Muscle of leg (tissue), 11 donors: ENCODE results near the gene HDDC2. TPM values are rescaled to one million over a fixed set of nuclear protein-coding genes. Genes with fewer than 3 reads are reported as not detected.

Experiments
- DNase-seq: peaks from one replicate; pipeline ENCODE4 v3.0.0; 2013
- H3K27ac ChIP-seq: one replicate; pipeline ENCODE4 v1.5.1; 2013; ENCODE audit warnings: mild to moderate bottlenecking, low read length, control low read depth
- H3K27me3 ChIP-seq: one replicate; pipeline ENCODE4 v1.6.1; 2013; ENCODE audit warnings: low read length; ENCODE audit not compliant: control insufficient read depth, insufficient read depth
- H3K36me3 ChIP-seq: one replicate; pipeline ENCODE4 v1.6.1; 2013; ENCODE audit warnings: low read length; ENCODE audit not compliant: control insufficient read depth, insufficient read depth
- H3K4me1 ChIP-seq: one replicate; pipeline ENCODE4 v1.6.1; 2013; ENCODE audit warnings: low read length; ENCODE audit not compliant: control insufficient read depth, insufficient read depth
- H3K4me3 ChIP-seq: one replicate; pipeline ENCODE4 v1.5.1; 2013; ENCODE audit warnings: low read length, control low read depth
- H3K9me3 ChIP-seq: replicated peaks from 2 replicates; pipeline ENCODE4 v1.6.1; 2013; ENCODE audit warnings: low read depth, low read length; ENCODE audit not compliant: control insufficient read depth
- WGBS: methylation state at CpG from one replicate; pipeline ENCODE4 v1.1.5; 2013; ENCODE audit warnings: missing lambda C conversion rate; ENCODE audit not compliant: insufficient coverage; 5-methylcytosine and 5-hydroxymethylcytosine counted together
- polyA plus RNA-seq, 8 donors: library from polyadenylated mRNA; unstranded; fragments of 120-200 nt; gene quantifications; one replicate each; pipeline versions ENCODE4 v1.2.1 to v1.2.3, GENCODE V29; 2013; ENCODE audit warnings: inconsistent platforms in 1 of 8, low replicate concordance in 1 of 8; ENCODE audit not compliant: insufficient read length in 8 of 8, insufficient read depth in 1 of 8
- total RNA-seq: library from RNA; stranded (reverse); fragments of 120-200 nt; gene quantifications from one replicate; pipeline ENCODE4 v1.2.4, GENCODE V29; 2013

Gene HDDC2
- total and polyA plus RNA-seq, 9 donors = 50.2 to 72.5 (median 61.0) TPM

DNA sequence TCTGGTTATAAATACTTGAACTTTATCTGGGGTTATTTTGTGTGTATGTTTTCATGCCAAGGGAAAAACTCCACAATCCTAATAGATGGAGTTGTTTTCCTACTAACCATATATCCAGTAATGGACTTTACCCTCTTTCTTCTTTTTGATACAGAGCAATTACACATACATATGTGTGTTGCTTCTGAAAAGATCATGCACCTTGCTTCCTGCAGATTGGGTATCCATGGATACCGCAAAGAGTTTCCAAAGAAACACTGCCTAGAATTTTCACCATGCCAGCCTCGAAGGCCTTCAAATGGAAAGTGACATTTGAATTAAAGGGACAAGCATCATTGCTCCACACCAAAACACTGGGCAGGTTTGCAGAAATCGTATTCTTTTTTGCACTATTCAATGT, 26.8 kb downstream of the HDDC2 start:
- H3K36me3 ChIP-seq = peaks cover 57% of the 10 kb centered on the region
- no peaks in the 10 kb centered on the region for H3K4me1 ChIP-seq
- DNase-seq = no peak
- H3K4me3 ChIP-seq = no peak overlapping the region
- H3K27ac ChIP-seq = no peak overlapping the region
- peaks cover 2% of the 10 kb centered on the region for H3K9me3 ChIP-seq
- 83% methylated on average over 1 of the region's 3 CpGs for WGBS
- H3K27me3 ChIP-seq = no peaks in the 10 kb centered on the region

GRCh38 chr6:125273965-125274364, 27.8 kb downstream of the HDDC2 start:
- H3K36me3 ChIP-seq = peaks cover 57% of the 10 kb centered on the region
- no peak overlapping the region for H3K27ac ChIP-seq
- no peak for DNase-seq
- no peaks in the 10 kb centered on the region for H3K27me3 ChIP-seq
- H3K9me3 ChIP-seq = peaks cover 2% of the 10 kb centered on the region
- WGBS = 91% methylated on average over 5 of the region's 7 CpGs
- no peak overlapping the region for H3K4me3 ChIP-seq
- H3K4me1 ChIP-seq = no peaks in the 10 kb centered on the region

- WGBS = 92% methylated on average over 6 of the region's 8 CpGs
- Histone ChIP-seq H3K4me1 (no peaks in the 10 kb centered on the region), H3K27ac (no peak overlapping the region), H3K9me3 (peaks cover 2% of the 10 kb centered on the region), H3K27me3 (no peaks in the 10 kb centered on the region), H3K4me3 (no peak overlapping the region), H3K36me3 (peaks cover 57% of the 10 kb centered on the region)
- DNase-seq = no peak
Observed at GRCh38 chr6:125273251-125273650, 28.5 kb downstream of the HDDC2 start.

DNA sequence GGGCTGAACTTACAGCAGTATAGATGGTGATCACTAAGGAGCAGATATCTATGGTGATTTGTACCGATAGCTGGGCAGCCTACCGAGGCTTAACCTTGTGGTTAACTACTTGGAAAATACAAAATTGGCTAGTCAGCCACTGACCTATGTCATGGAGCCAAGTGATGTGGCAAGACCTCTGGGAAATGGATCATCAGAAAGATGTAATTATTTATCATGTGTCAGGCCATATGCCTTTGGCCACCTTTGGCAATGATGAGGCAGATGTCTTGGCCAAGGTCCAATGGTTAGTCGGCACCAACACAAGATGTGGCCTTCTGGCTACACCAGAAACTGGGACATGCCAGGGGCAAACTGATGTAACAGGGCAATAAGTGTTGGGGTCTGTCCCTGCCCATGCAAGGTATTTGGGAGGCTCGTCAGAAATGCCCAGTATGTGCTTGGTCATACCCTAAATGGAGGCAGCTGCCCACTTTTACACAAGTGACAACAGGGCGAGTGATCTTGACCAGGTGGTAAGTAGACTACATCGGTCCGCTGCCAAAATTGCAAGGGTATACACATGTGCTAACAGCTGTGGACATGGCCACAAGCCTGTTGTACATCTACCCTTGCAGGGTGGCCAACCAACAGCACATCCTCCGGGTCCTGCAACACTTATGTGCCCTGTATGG, 30.1 kb downstream of the HDDC2 start:
- DNase-seq = no peak
- peaks cover 2% of the 10 kb centered on the region for H3K9me3 ChIP-seq
- WGBS = 91% methylated on average over 7 of the region's 8 CpGs
- H3K4me1 ChIP-seq = no peaks in the 10 kb centered on the region
- no peaks in the 10 kb centered on the region for H3K27me3 ChIP-seq
- peaks cover 53% of the 10 kb centered on the region for H3K36me3 ChIP-seq
- no peak overlapping the region for H3K4me3 ChIP-seq
- H3K27ac ChIP-seq = no peak overlapping the region

DNA sequence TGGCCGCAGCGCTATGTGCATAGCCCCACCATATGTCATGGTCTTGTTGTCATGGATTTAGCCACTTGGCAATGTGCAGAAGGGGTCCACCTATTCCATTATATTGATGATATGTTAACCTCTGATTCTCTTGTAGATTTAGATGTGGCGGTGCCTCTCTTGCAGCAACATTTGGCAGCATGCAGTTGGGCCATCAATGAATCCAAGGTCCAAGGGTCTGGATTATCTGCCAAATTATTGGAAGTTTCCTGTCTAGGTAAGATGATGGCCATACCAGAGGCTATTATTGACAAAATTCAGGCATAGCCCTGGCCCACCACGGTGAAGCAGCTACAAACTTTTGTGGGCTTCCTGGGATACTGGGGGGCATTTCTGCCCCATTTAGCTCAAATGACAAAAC, 31.4 kb downstream of the HDDC2 start:
- H3K9me3 ChIP-seq = peaks cover 2% of the 10 kb centered on the region
- H3K4me3 ChIP-seq = no peak overlapping the region
- H3K36me3 ChIP-seq = peaks cover 44% of the 10 kb centered on the region
- no peak overlapping the region for H3K27ac ChIP-seq
- H3K27me3 ChIP-seq = no peaks in the 10 kb centered on the region
- WGBS = 97% methylated on average over 4 of the region's 4 CpGs
- no peaks in the 10 kb centered on the region for H3K4me1 ChIP-seq
- no peak for DNase-seq

- 100% methylated on average over 4 of the region's 7 CpGs for WGBS
- peaks cover 2% of the 10 kb centered on the region for H3K9me3 ChIP-seq
- peaks cover 41% of the 10 kb centered on the region for H3K36me3 ChIP-seq
Observed at GRCh38 chr6:125269328-125269985, 32.3 kb downstream of the HDDC2 start.

DNA sequence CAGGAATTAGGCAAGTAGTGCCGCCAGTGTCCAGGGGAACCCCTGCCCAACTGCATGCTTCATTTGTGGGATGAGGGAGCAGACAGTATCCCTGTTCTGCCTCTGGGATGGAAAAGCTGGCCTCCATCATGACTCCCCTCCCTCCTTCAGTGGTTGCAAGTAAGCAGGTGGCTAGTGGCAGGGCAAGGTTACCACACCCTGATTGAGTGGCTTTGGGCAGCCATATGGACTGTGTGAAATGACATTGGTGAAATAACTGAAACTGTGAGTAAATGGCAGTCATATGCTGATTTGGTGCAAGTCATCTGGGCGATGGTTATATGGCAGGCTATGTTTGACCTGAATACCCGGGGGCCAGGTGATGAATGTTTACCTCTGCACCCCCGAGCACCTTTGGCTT, 33.0 kb downstream of the HDDC2 start:
- no peak overlapping the region for H3K4me3 ChIP-seq
- peaks cover 36% of the 10 kb centered on the region for H3K36me3 ChIP-seq
- 100% methylated on average over 2 of the region's 4 CpGs for WGBS
- DNase-seq = no peak
- H3K27me3 ChIP-seq = no peaks in the 10 kb centered on the region
- H3K9me3 ChIP-seq = peaks cover 2% of the 10 kb centered on the region
- H3K4me1 ChIP-seq = no peaks in the 10 kb centered on the region
- H3K27ac ChIP-seq = no peak overlapping the region

More at GRCh38 chr6:125269328-125269985, 32.3 kb downstream of the HDDC2 start:
- Histone ChIP-seq H3K27ac (no peak overlapping the region), H3K4me3 (no peak overlapping the region), H3K4me1 (no peaks in the 10 kb centered on the region), H3K27me3 (no peaks in the 10 kb centered on the region)
- no peak for DNase-seq

- Histone ChIP-seq H3K36me3 (peaks cover 28% of the 10 kb centered on the region), H3K9me3 (peaks cover 2% of the 10 kb centered on the region), H3K27me3 (no peaks in the 10 kb centered on the region), H3K4me3 (no peak overlapping the region), H3K27ac (no peak overlapping the region), H3K4me1 (no peaks in the 10 kb centered on the region)
- 86% methylated on average over 8 of the region's 12 CpGs for WGBS
- DNase-seq = no peak
Observed at GRCh38 chr6:125267806-125268523, 33.8 kb downstream of the HDDC2 start.

DNA sequence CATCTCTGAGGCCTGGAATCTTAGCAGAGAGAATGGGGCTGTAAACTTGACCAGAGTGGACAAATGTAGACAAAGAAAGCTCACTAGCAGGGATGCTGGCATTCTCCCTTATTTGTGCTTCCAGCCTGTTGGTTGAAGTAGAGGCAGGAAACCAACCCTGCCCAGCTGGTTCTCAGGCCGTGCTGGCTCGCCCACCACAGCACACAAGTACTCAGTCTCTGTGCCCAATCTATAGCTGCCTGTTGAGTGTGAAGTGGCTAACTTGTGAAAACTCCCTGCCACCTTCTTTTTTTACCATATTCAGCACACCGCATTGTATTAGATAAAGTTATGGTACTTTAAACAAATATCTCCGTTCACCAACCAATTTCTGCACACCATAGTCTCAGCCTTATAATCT, 37.3 kb downstream of the HDDC2 start:
- H3K36me3 ChIP-seq = no peaks in the 10 kb centered on the region
- H3K4me3 ChIP-seq = no peak overlapping the region
- DNase-seq = no peak
- H3K4me1 ChIP-seq = no peaks in the 10 kb centered on the region
- no peak overlapping the region for H3K27ac ChIP-seq
- H3K27me3 ChIP-seq = no peaks in the 10 kb centered on the region
- no CpG with 5 or more reads among the region's 4 CpGs for WGBS
- H3K9me3 ChIP-seq = no peaks in the 10 kb centered on the region
